GM12891 (cell line): ENCODE data around the gene PCED1B.

Experiments used
- POLR2A ChIP-seq: IDR thresholded peaks from 2 replicates; pipeline ENCODE4 v1.6.1; 2011; ENCODE audit warnings: low read depth, low read length, control low read depth
- POLR2AphosphoS5 ChIP-seq: IDR thresholded peaks from 2 replicates; pipeline ENCODE4 v1.6.1; 2011; ENCODE audit warnings: low read depth, low read length, control low read depth
- SPI1 ChIP-seq: IDR thresholded peaks from 2 replicates; pipeline ENCODE4 v1.6.1; 2011; ENCODE audit warnings: low read depth, low read length, control low read depth
- TAF1 ChIP-seq: IDR thresholded peaks from 2 replicates; pipeline ENCODE4 v1.6.1; 2011; ENCODE audit warnings: low read depth, low read length, control low read depth

GRCh38 chr12:47039756-47040155, 39.7 kb upstream of the PCED1B start:
- TF ChIP-seq POLR2A (no peak), POLR2AphosphoS5 (no peak), TAF1 (no peak), SPI1 (no peak)
